Ovary (tissue), 9 donors: ENCODE results near the gene CTDSPL2. TPM values are rescaled to one million over a fixed set of nuclear protein-coding genes. Genes with fewer than 3 reads are reported as not detected.

Experiments
- DNase-seq, 5 donors: peaks; one replicate each; pipeline ENCODE4 v3.0.0-alpha.2; 2019 to 2020
- H3K27ac ChIP-seq, 2 donors: fragments of 200-600 bp; one replicate each; pipeline versions ENCODE4 v1.5.1 to v1.8.0; 2019 to 2022
- H3K27me3 ChIP-seq: fragments of 200-600 bp; one replicate; pipeline ENCODE4 v1.8.0; 2022
- H3K36me3 ChIP-seq: fragments of 200-600 bp; sonication (generic); one replicate; pipeline ENCODE4 v1.5.1; 2019
- H3K4me1 ChIP-seq: one replicate; pipeline ENCODE4 v1.8.1; 2013; ENCODE audit warnings: mild to moderate bottlenecking, moderate library complexity; ENCODE audit not compliant: insufficient read depth
- H3K4me3 ChIP-seq: fragments of 200-600 bp; sonication (generic); one replicate; pipeline ENCODE4 v1.5.1; 2017
- H3K9me3 ChIP-seq, 2 donors: fragments of 200-600 bp in 1 of 2; sonication (generic) in 1 of 2; one replicate each; pipeline versions ENCODE4 v1.5.1 to v1.8.1; 2013 to 2019; ENCODE audit warnings: mild to moderate bottlenecking in 1 of 2, moderate library complexity in 1 of 2
- CTCF ChIP-seq, 3 donors: fragments of 450-650 bp in 2 of 3; fragments of 200-600 bp in 1 of 3; IDR thresholded peaks; one replicate each; pipeline versions ENCODE4 v1.5.1 to v1.8.0; 2016 to 2022; ENCODE audit warnings: antibody characterized with exemption in 3 of 3, mild to moderate bottlenecking in 1 of 3
- EP300 ChIP-seq: sonication (generic); formaldehyde crosslinking; IDR thresholded peaks from one replicate; pipeline ENCODE4 v1.6.1; 2017; ENCODE audit warnings: antibody characterized with exemption
- POLR2A ChIP-seq: fragments of 450-650 bp; IDR thresholded peaks from one replicate; pipeline ENCODE4 v1.6.1; 2017; ENCODE audit warnings: antibody characterized with exemption, mild to moderate bottlenecking, moderate library complexity
- WGBS, 3 donors: extraction: QIAGEN DNeasy Blood & Tissue Kit in 1 of 3; methylation state at CpG; one replicate each; pipeline versions ENCODE4 v1.1.5 to v1.1.7; 2013 to 2017; 5-methylcytosine and 5-hydroxymethylcytosine counted together
- intact Hi-C, 4 donors: fragments of 100-400 bp; cut with DNase I; formaldehyde crosslinking; loops; one replicate each; pipeline versions ENCODE4 v1.11.0 to v1.15.1; 2022 to 2023
- polyA plus RNA-seq, 2 donors: library from polyadenylated mRNA; stranded (reverse); fragments of 200-250 nt in 1 of 2; fragments of 350-450 nt in 1 of 2; fragmentation: Illumina TruSeq in 1 of 2; extraction: RNeasy Lipid Tissue Mini Kit (QIAGEN cat#74804) in 1 of 2; gene quantifications; one replicate each; pipeline ENCODE4 v1.2.3, GENCODE V29; 2013 to 2014
- total RNA-seq, 7 donors: library from RNA; depleted of rRNA in 2 of 7; stranded (reverse); fragments of >200 nt in 2 of 7; fragmentation: NEBNext Ultra II Directional in 3 of 7; extraction: Animal tissue kit (Norgen Biotek cat#: 25700) in 3 of 7; gene quantifications; one replicate each; pipeline versions ENCODE4 v1.1.0 to v1.2.4, GENCODE V29; 2016 to 2023
- donor health status: DM: no; HTN: no; CAD: no; lungs with moderate emphysema.
- donor health status: DM: no; HTN: no; CAD: no.
- donor health status: Bipolar disorder and iron deficiency.
- donor health status: DM: yes; HTN: yes; CAD: no.
- donor health status: DM: no; HTN: no; CAD: no.
- donor health status: DM: yes; HTN: yes; CAD: no.

Gene CTDSPL2
- total and polyA plus RNA-seq, 9 donors = 11.3 to 54.1 (median 46.9) TPM

GRCh38 chr15:44570361-44570760 lies 142.9 kb downstream of the CTDSPL2 start:
- 90 to 94% (median 91%) methylated on average over 4 of the region's 4 CpGs for WGBS, 3 donors
- Histone ChIP-seq H3K36me3 (no peaks in the 10 kb centered on the region), H3K4me3 (no peak overlapping the region), H3K27me3 (no peaks in the 10 kb centered on the region), H3K4me1 (no peaks in the 10 kb centered on the region), H3K9me3 (peaks cover 0 to 5% of the 10 kb centered on the region in 2 donors), H3K27ac (no peak overlapping the region)
- intact Hi-C loops = no loop called here
- no peak for DNase-seq
- TF ChIP-seq POLR2A (no peak), EP300 (no peak), CTCF (IDR thresholded peaks at IDR 0.05) (no peak)

GRCh38 chr15:44573386-44573785 lies 146.0 kb downstream of the CTDSPL2 start:
- intact Hi-C loops = no loop called here
- TF ChIP-seq POLR2A (no peak), CTCF (IDR thresholded peaks at IDR 0.05) (no peak), EP300 (no peak)
- no peaks in the 10 kb centered on the region for H3K36me3 ChIP-seq

DNA sequence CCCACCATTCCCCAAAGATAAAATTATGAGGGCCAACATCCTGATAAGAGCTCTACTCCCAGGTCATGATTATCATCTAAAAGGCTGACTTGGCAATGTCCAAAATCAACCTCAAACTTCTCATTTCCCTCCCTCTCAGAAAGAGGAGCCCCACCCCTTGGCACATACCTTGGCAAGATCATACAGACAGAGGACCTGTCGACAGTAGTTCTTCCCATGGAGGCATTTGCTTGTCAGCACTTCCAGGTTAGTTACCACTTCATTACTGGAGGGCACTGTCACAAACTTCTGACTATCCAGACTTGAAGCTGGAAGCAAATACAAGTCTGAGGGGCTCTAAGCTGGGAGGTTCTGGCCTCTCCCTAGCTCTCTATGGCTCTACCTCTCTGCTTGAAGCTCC lies 147.3 kb downstream of the CTDSPL2 start:
- H3K27me3 ChIP-seq = no peaks in the 10 kb centered on the region
- H3K27ac ChIP-seq = no peak overlapping the region
- no peak for TF ChIP-seq POLR2A
- TF ChIP-seq EP300 = no peak
- no peak for TF ChIP-seq CTCF (IDR thresholded peaks at IDR 0.05)
- H3K4me3 ChIP-seq = no peak overlapping the region
- no peaks in the 10 kb centered on the region for H3K9me3 ChIP-seq
- no peaks in the 10 kb centered on the region for H3K4me1 ChIP-seq
- no peaks in the 10 kb centered on the region for H3K36me3 ChIP-seq
- DNase-seq = no peak
- 73 to 89% (median 81%) methylated on average over 1 of the region's 1 CpG for WGBS, 3 donors
- intact Hi-C loops = no loop called here

More at GRCh38 chr15:44573386-44573785, 146.0 kb downstream of the CTDSPL2 start:
- H3K27ac ChIP-seq = no peak overlapping the region
- no peaks in the 10 kb centered on the region for H3K27me3 ChIP-seq
- H3K4me3 ChIP-seq = no peak overlapping the region
- no peaks in the 10 kb centered on the region for H3K4me1 ChIP-seq
- no peaks in the 10 kb centered on the region for H3K9me3 ChIP-seq
- 75 to 85% (median 78%) methylated on average over 6 of the region's 6 CpGs for WGBS, 3 donors
- no peak for DNase-seq

Other genes with a start within 250 kb of the CTDSPL2 start
- gene FRMD5, start 232.4 kb upstream of the CTDSPL2 start, total RNA-seq = 1 to 10 TPM in 3 of 7 donors, under 1 TPM in 4; 0.12 to 2.1 (median 0.32) TPM
- gene FRMD5, start 232.4 kb upstream of the CTDSPL2 start, polyA plus RNA-seq = 1 to 10 TPM in 1 of 2 donors, under 1 TPM in 1; 0.17 to 2.2 TPM
- gene GOLM2, start 138.9 kb upstream of the CTDSPL2 start, total RNA-seq = 100 to 1,000 TPM in 1 of 7 donors, 10 to 100 TPM in 6; 78.3 to 100 (median 91.1) TPM
- gene GOLM2, start 138.9 kb upstream of the CTDSPL2 start, polyA plus RNA-seq = 10 to 100 TPM; 49.3 to 66.4 TPM
- 10 to 100 TPM; 27.6 to 62.6 (median 49.0) TPM for gene EIF3J, start 109.5 kb downstream of the CTDSPL2 start, total RNA-seq
- 10 to 100 TPM; 27.0 to 65.3 TPM for gene EIF3J, start 109.5 kb downstream of the CTDSPL2 start, polyA plus RNA-seq
- 10 to 100 TPM; 40.3 to 79.8 (median 53.7) TPM for gene SPG11, start 236.0 kb downstream of the CTDSPL2 start, total RNA-seq
- 10 to 100 TPM; 25.4 to 40.4 TPM for gene SPG11, start 236.0 kb downstream of the CTDSPL2 start, polyA plus RNA-seq